PC-3 (cell line): ENCODE data around the gene PRICKLE1. TPM values are rescaled to one million over a fixed set of nuclear protein-coding genes. Genes with fewer than 3 reads are reported as not detected.

Source experiments
- ATAC-seq: fragments of 200-7000 bp; cut with Tn5 transposase; 2 replicates; pipeline ENCODE4 v1.9.1; 2020; ENCODE audit warnings: mild to moderate bottlenecking, moderate library complexity
- BruUV-seq: library from RNA; stranded (reverse); fragments of 400-500 nt; replicated peaks from 2 replicates; lab custom pipeline; 2021; lab: Mats Ljungman, UMichigan
- CTCF ChIA-PET: fragments of 300-600 bp; sonication (Branson Sonifier 250); formaldehyde crosslinking; loops from one replicate; lab custom pipeline; 2022; ENCODE audit warnings: antibody characterized with exemption; lab: Charles Lee
- POLR2A ChIA-PET: fragments of 300-600 bp; sonication (Branson Sonifier 250); formaldehyde crosslinking; loops from one replicate; lab custom pipeline; 2022; ENCODE audit warnings: antibody characterized with exemption; ENCODE audit not compliant: unreplicated experiment; lab: Charles Lee
- DNase-seq: peaks from one replicate; pipeline ENCODE4 v3.0.0-alpha.2; 2015
- H2AFZ ChIP-seq: fragments of 300-600 bp; sonication (generic); 2 replicates; pipeline ENCODE4 v1.6.0; 2016; ENCODE audit warnings: antibody characterized with exemption, low read length
- H3F3A ChIP-seq: fragments of 300-600 bp; sonication (generic); one replicate; pipeline ENCODE4 v1.6.0; 2017; ENCODE audit warnings: antibody characterized with exemption, low read length, control low read depth, mild to moderate bottlenecking; ENCODE audit not compliant: unreplicated experiment
- H3K27ac ChIP-seq: fragments of 300-600 bp; sonication (generic); 2 replicates; pipeline ENCODE4 v1.5.1; 2016; ENCODE audit warnings: mild to moderate bottlenecking, low read length
- H3K27me3 ChIP-seq: fragments of 300-600 bp; sonication (generic); 2 replicates; pipeline ENCODE4 v1.6.1; 2016; ENCODE audit warnings: low read length, mixed read lengths
- H3K36me3 ChIP-seq: fragments of 300-600 bp; sonication (generic); 2 replicates; pipeline ENCODE4 v1.6.1; 2016; ENCODE audit warnings: low read depth, mixed run types, low read length, mixed read lengths
- H3K4me1 ChIP-seq: fragments of 300-600 bp; sonication (generic); 2 replicates; pipeline ENCODE4 v1.5.1; 2016; ENCODE audit warnings: low read length; ENCODE audit not compliant: insufficient read depth
- H3K4me2 ChIP-seq: fragments of 300-600 bp; sonication (generic); 2 replicates; pipeline ENCODE4 v1.6.0; 2016; ENCODE audit warnings: low read length
- H3K4me3 ChIP-seq: fragments of 300-600 bp; sonication (generic); 2 replicates; pipeline ENCODE4 v1.5.1; 2016; ENCODE audit warnings: mild to moderate bottlenecking, low read length, mixed read lengths
- H3K79me2 ChIP-seq: fragments of 300-600 bp; sonication (generic); 2 replicates; pipeline ENCODE4 v1.6.1; 2017; ENCODE audit warnings: low read length, mixed read lengths
- H3K9ac ChIP-seq: fragments of 300-600 bp; sonication (generic); 2 replicates; pipeline ENCODE4 v1.6.0; 2016; ENCODE audit warnings: mild to moderate bottlenecking, low read length
- H3K9me2 ChIP-seq: fragments of 300-600 bp; sonication (generic); replicated peaks from 2 replicates; pipeline ENCODE4 v1.6.1; 2016; ENCODE audit warnings: mixed run types, low read length, mixed read lengths
- H3K9me3 ChIP-seq: fragments of 300-600 bp; sonication (generic); 2 replicates; pipeline ENCODE4 v1.6.1; 2016; ENCODE audit warnings: low read length, mixed read lengths
- H4K20me1 ChIP-seq: fragments of 300-600 bp; sonication (generic); 2 replicates; pipeline ENCODE4 v1.6.1; 2016; ENCODE audit warnings: low read length, mixed read lengths
- EZH2 ChIP-seq: fragments of 300-600 bp; sonication (generic); IDR thresholded peaks from one replicate; pipeline ENCODE4 v1.6.1; 2017; ENCODE audit warnings: antibody characterized with exemption, mild to moderate bottlenecking, low read length; ENCODE audit not compliant: unreplicated experiment
- EZH2phosphoT487 ChIP-seq: fragments of 300-600 bp; sonication (generic); IDR thresholded peaks from 2 replicates; pipeline ENCODE4 v1.6.1; 2018; ENCODE audit warnings: mild to moderate bottlenecking, antibody characterized with exemption, low read length, borderline replicate concordance
- intact Hi-C: fragments of 100-400 bp; cut with micrococcal nuclease; formaldehyde crosslinking; loops from 2 replicates; pipeline ENCODE4 v1.9.0; 2023
- total RNA-seq: library from RNA; depleted of rRNA; stranded (reverse); fragments of >200 nt; gene quantifications from 2 replicates; pipeline ENCODE4 v1.2.3, GENCODE V29; 2014
- TF ChIP-seq, protein P1 (sequence below): fragments of 300-600 bp; sonication (generic); conservative IDR thresholded peaks from 2 replicates; pipeline ENCODE4 v1.5.1; 2017; ENCODE audit warnings: antibody characterized with exemption, low read depth, mild to moderate bottlenecking, low read length

The PRICKLE1 gene
- total RNA-seq, 1 experiment from 2014 or later, result 17.2 TPM

DNA sequence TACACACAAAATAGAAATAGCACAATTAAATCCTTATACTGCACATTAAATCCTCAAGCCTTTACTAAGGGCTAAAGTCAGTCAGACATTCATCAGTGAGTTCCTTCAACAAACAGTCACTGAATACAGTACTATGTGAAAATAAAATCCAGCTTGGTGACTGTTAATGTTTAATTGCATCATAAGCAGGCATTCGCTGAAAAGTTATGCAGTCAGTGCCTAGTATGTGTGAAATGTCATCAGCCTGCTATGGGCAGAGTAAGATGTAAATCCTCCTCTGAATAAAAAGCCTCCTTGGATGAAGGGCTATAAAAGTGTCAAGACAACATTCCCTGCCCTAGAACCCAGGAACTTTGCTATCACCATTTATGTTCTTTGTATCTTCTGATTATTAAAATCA, 116.4 kb downstream of the PRICKLE1 start:
- DNase-seq, result peak; percentile 19
- no peaks in the 10 kb centered on the region for H4K20me1 ChIP-seq
- H2AFZ ChIP-seq, result no peak overlapping the region
- ATAC-seq, result no peak
- ChIA-PET CTCF (no interaction called here), POLR2A (interaction anchor here (0.7 kb wide), 1 partner anchor 833 kb away, joined by 3 read pairs; no protein-coding TSS in a partner anchor)
- no peak for TF ChIP-seq EZH2phosphoT487
- TF ChIP-seq, protein P1, sequence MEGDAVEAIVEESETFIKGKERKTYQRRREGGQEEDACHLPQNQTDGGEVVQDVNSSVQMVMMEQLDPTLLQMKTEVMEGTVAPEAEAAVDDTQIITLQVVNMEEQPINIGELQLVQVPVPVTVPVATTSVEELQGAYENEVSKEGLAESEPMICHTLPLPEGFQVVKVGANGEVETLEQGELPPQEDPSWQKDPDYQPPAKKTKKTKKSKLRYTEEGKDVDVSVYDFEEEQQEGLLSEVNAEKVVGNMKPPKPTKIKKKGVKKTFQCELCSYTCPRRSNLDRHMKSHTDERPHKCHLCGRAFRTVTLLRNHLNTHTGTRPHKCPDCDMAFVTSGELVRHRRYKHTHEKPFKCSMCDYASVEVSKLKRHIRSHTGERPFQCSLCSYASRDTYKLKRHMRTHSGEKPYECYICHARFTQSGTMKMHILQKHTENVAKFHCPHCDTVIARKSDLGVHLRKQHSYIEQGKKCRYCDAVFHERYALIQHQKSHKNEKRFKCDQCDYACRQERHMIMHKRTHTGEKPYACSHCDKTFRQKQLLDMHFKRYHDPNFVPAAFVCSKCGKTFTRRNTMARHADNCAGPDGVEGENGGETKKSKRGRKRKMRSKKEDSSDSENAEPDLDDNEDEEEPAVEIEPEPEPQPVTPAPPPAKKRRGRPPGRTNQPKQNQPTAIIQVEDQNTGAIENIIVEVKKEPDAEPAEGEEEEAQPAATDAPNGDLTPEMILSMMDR, result no peak
- no peak for TF ChIP-seq EZH2
- BruUV-seq, result no TSS peak
- intact Hi-C loops, result loop anchor here (10.0 kb wide), 1 partner anchor 1168 kb away; no protein-coding TSS in a partner anchor
- no peaks in the 10 kb centered on the region for H3K27me3 ChIP-seq
- no peaks in the 10 kb centered on the region for H3K9me2 ChIP-seq
- H3F3A ChIP-seq, result no peaks in the 10 kb centered on the region
- no peak overlapping the region for H3K9ac ChIP-seq
- H3K79me2 ChIP-seq, result peaks cover 45% of the 10 kb centered on the region
- H3K4me2 ChIP-seq, result no peak overlapping the region
- no peaks in the 10 kb centered on the region for H3K9me3 ChIP-seq
- H3K4me1 ChIP-seq, result peaks cover 29% of the 10 kb centered on the region
- H3K36me3 ChIP-seq, result peaks cover 14% of the 10 kb centered on the region
- H3K4me3 ChIP-seq, result no peak overlapping the region
- no peak overlapping the region for H3K27ac ChIP-seq

DNA sequence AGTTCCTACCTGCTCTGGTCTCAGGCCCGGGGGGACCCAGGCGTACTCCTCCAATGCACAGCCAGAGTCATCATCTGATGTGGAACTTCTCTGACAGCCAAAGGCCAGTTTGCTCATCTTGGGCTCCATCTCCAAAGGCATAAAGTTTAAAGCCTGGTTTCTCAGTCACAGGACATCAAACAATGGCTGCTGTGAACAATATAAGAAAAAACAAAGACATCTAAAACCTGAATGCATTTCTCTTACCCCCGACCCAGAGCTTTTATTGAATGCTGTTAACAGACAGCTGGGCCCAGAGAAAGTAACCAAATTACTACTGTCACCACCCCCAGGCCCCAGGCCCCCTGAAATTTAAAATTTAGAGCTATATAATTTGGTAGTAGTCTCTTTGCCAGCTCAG, 117.2 kb downstream of the PRICKLE1 start:
- no peak overlapping the region for H3K4me3 ChIP-seq
- no peaks in the 10 kb centered on the region for H3F3A ChIP-seq
- ATAC-seq (no peak), DNase-seq (no peak)
- no peak overlapping the region for H3K9ac ChIP-seq
- no peak overlapping the region for H2AFZ ChIP-seq
- H3K27me3 ChIP-seq, result no peaks in the 10 kb centered on the region
- no peaks in the 10 kb centered on the region for H3K9me3 ChIP-seq
- no peak for TF ChIP-seq EZH2phosphoT487
- TF ChIP-seq EZH2, result no peak
- TF ChIP-seq, protein P1, result no peak
- no peaks in the 10 kb centered on the region for H3K9me2 ChIP-seq
- ChIA-PET CTCF (no interaction called here), POLR2A (no interaction called here)
- intact Hi-C loops, result loop anchor here (10.0 kb wide), 1 partner anchor 1168 kb away; no protein-coding TSS in a partner anchor
- peaks cover 14% of the 10 kb centered on the region for H3K36me3 ChIP-seq
- H3K27ac ChIP-seq, result no peak overlapping the region
- H3K79me2 ChIP-seq, result peaks cover 38% of the 10 kb centered on the region
- no peaks in the 10 kb centered on the region for H4K20me1 ChIP-seq
- no TSS peak for BruUV-seq
- no peak overlapping the region for H3K4me2 ChIP-seq
- H3K4me1 ChIP-seq, result peaks cover 29% of the 10 kb centered on the region

DNA sequence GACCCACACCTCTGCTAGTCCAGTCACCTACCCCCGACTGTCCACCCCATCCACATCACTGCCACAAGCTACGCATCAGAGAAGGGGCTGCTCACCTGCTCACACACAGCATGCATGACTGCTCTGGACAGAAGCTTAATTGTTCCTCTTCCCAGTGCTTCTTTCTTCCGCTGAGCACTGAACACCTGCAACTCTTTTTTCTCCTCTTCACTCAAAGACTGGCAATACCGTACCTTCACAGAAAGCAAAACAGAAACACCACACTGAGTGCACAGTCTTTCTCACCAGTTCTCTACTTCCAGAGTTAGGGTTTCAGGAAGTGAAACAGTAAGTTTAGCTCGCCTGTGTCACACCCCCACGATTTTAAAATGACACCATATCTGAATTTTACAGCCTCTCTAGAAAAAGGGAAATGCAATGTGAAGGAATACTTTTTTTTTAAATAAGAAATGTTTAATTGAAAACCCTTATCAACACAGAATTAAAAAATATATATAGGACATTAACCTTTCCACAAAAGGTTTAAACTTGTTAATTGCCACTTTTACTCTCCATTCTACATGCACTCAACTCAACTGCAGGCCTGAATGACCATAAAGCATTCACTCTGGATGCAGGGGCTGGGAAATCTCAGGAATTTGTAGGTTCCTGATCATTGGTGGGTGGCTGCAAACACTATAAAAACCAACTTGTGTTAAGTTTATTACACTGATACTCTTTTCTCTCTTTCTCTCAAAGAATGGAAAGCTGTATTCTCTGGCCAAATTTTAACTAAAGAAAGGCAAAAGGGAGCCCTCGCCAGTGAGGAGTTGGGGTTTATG, 120.0 kb downstream of the PRICKLE1 start:
- no peak for DNase-seq
- no peaks in the 10 kb centered on the region for H3K9me2 ChIP-seq
- TF ChIP-seq EZH2 (no peak), EZH2phosphoT487 (no peak)
- TF ChIP-seq, protein P1, result no peak
- no peak for ATAC-seq
- H3K27me3 ChIP-seq, result no peaks in the 10 kb centered on the region
- no peaks in the 10 kb centered on the region for H3F3A ChIP-seq
- H3K4me3 ChIP-seq, result no peak overlapping the region
- ChIA-PET CTCF (interaction anchor here (1.1 kb wide), 1 partner anchor 869 kb away, joined by 3 read pairs; no protein-coding TSS in a partner anchor), POLR2A (no interaction called here)
- no TSS peak for BruUV-seq
- H2AFZ ChIP-seq, result no peak overlapping the region
- no peak overlapping the region for H3K9ac ChIP-seq
- no peak overlapping the region for H3K27ac ChIP-seq
- no peaks in the 10 kb centered on the region for H3K9me3 ChIP-seq
- H4K20me1 ChIP-seq, result no peaks in the 10 kb centered on the region
- H3K79me2 ChIP-seq, result peaks cover 20% of the 10 kb centered on the region
- intact Hi-C loops, result loop anchor here (10.0 kb wide), 1 partner anchor 1165 kb away; no protein-coding TSS in a partner anchor
- H3K4me1 ChIP-seq, result peaks cover 18% of the 10 kb centered on the region
- peaks cover 31% of the 10 kb centered on the region for H3K36me3 ChIP-seq
- no peak overlapping the region for H3K4me2 ChIP-seq
